HepG2 (cell line): Measurements from ENCODE around the gene ZNF134. TPM values are rescaled to one million over a fixed set of nuclear protein-coding genes. Genes with fewer than 3 reads are reported as not detected.
A peak's percentile ranks its signal among the peaks of the same experiment; 100 is the strongest.

Experiments
- ATAC-seq: fragments of 200-7000 bp; cut with Tn5 transposase; 3 replicates; pipeline ENCODE4 v1.9.1; 2020; ENCODE audit warnings: mild to moderate bottlenecking, moderate library complexity
- BruUV-seq: library from RNA; stranded (reverse); fragments of 400-500 nt; replicated peaks from 2 replicates; lab custom pipeline; 2021; lab: Mats Ljungman, UMichigan
- CTCF ChIA-PET: fragments of 300-600 bp; formaldehyde crosslinking; extraction: SDS; loops from one replicate; lab custom pipeline; 2021; ENCODE audit warnings: low total read pairs, inconsistent platforms, low intra/inter-chr PET ratio; lab: Yijun Ruan, JAX
- POLR2A ChIA-PET: fragments of 350-600 bp; sonication (Branson Sonifier 250); formaldehyde crosslinking; loops from one replicate; lab custom pipeline; 2020; ENCODE audit warnings: antibody characterized with exemption, inconsistent platforms; lab: Yijun Ruan, JAX
- DNase-seq: peaks from one replicate; pipeline ENCODE4 v3.0.0-alpha.2; 2015; ENCODE audit warnings: low spot score
- FAIRE-seq: peaks from 3 replicates; lab custom pipeline; 2011; peaks lifted over from hg19 to GRCh38; lab: Jason Lieb, UNC
- H2AFZ ChIP-seq: one replicate; pipeline ENCODE4 v1.6.1; 2011; ENCODE audit warnings: low read length, inconsistent platforms
- H3K27ac ChIP-seq: fragments of 300-600 bp; 3 replicates; pipeline ENCODE4 v1.8.0; 2011; ENCODE audit warnings: mixed run types, mild to moderate bottlenecking, mixed read lengths, low read length, inconsistent platforms; ENCODE audit not compliant: insufficient read depth; ENCODE audit errors: extremely low read length
- H3K27me3 ChIP-seq, 2 experiments: fragments of 200-600 bp in 1 of 2; 2 replicates in 1 of 2; 3 replicates in 1 of 2; pipeline versions ENCODE4 v1.6.0 to v1.8.0; 2011; ENCODE audit warnings: low read length in 2 of 2, mild to moderate bottlenecking in 2 of 2, moderate library complexity in 2 of 2, inconsistent platforms in 1 of 2; ENCODE audit not compliant: insufficient read depth in 2 of 2, control insufficient read depth in 1 of 2
- H3K36me3 ChIP-seq, 2 experiments: fragments of 200-600 bp in 1 of 2; replicated peaks in 1 of 2; 2 replicates in 1 of 2; 3 replicates in 1 of 2; pipeline versions ENCODE4 v1.5.1 to v1.8.0; 2011; ENCODE audit warnings: low read length in 2 of 2, inconsistent platforms in 1 of 2; ENCODE audit not compliant: insufficient read depth in 2 of 2, control insufficient read depth in 1 of 2
- H3K4me1 ChIP-seq: 2 replicates; pipeline ENCODE4 v1.5.1; 2012; ENCODE audit warnings: low read length, inconsistent platforms; ENCODE audit not compliant: insufficient read depth
- H3K4me2 ChIP-seq: 2 replicates; pipeline ENCODE4 v1.6.0; 2011; ENCODE audit warnings: low read depth, low read length, inconsistent platforms
- H3K4me3 ChIP-seq, 3 experiments: fragments of 200-600 bp in 1 of 3; sonication (generic), shearing (Covaris generic) in 1 of 3; replicated peaks in 1 of 3; 2 replicates each; pipeline ENCODE4 v1.5.1; 2011 to 2016; ENCODE audit warnings: low read length in 3 of 3, inconsistent platforms in 2 of 3, low read depth in 2 of 3, mild to moderate bottlenecking in 2 of 3, control low read depth in 1 of 3, mixed read lengths in 1 of 3; ENCODE audit not compliant: insufficient read depth in 1 of 3
- H3K79me2 ChIP-seq: one replicate; pipeline ENCODE4 v1.6.1; 2011; ENCODE audit warnings: low read length, inconsistent platforms; ENCODE audit not compliant: insufficient read depth
- H3K9ac ChIP-seq: 2 replicates; pipeline ENCODE4 v1.6.0; 2011; ENCODE audit warnings: mild to moderate bottlenecking, low read depth, low read length, inconsistent platforms; ENCODE audit not compliant: insufficient read depth
- H3K9me3 ChIP-seq: 2 replicates; pipeline ENCODE4 v1.5.1; 2012; ENCODE audit warnings: mild to moderate bottlenecking, low read length
- H4K20me1 ChIP-seq: 2 replicates; pipeline ENCODE4 v1.6.0; 2011; ENCODE audit warnings: inconsistent platforms, mild to moderate bottlenecking, low read length, moderate library complexity; ENCODE audit not compliant: insufficient read depth
- GABPB1 ChIP-seq: IDR thresholded peaks from 2 replicates; pipeline ENCODE4 v1.6.1; 2016; ENCODE audit warnings: mild to moderate bottlenecking, missing genetic modification reagents, moderate library complexity, missing compliant biosample characterization
- GATA4 ChIP-seq: sonication (generic); IDR thresholded peaks from 2 replicates; pipeline ENCODE4 v1.6.1; 2016; ENCODE audit warnings: antibody characterized with exemption, low read depth, borderline replicate concordance
- GMEB1 ChIP-seq: sonication (generic); formaldehyde crosslinking; IDR thresholded peaks from 2 replicates; pipeline ENCODE4 v1.5.1; 2020; ENCODE audit warnings: missing genetic modification reagents, mild to moderate bottlenecking, borderline replicate concordance
- HOXA3 ChIP-seq: sonication (generic); formaldehyde crosslinking; IDR thresholded peaks from 2 replicates; pipeline ENCODE4 v1.5.0; 2020; ENCODE audit warnings: missing genetic modification reagents
- KAT8 ChIP-seq: IDR thresholded peaks from 2 replicates; pipeline ENCODE4 v1.6.1; 2016; ENCODE audit warnings: missing genetic modification reagents, missing compliant biosample characterization
- KDM5A ChIP-seq: fragments of 200-600 bp; sonication (generic); IDR thresholded peaks from 2 replicates; pipeline ENCODE4 v1.7.0; 2018; ENCODE audit warnings: antibody characterized with exemption, mild to moderate bottlenecking, low read length, borderline replicate concordance
- KLF13 ChIP-seq: sonication (generic); formaldehyde crosslinking; IDR thresholded peaks from 2 replicates; pipeline ENCODE4 v1.4.0; 2020; ENCODE audit warnings: mild to moderate bottlenecking, missing genetic modification reagents
- NFYB ChIP-seq: sonication (generic); formaldehyde crosslinking; IDR thresholded peaks from 2 replicates; pipeline ENCODE4 v1.4.0; 2020; ENCODE audit warnings: missing genetic modification reagents
- PHF8 ChIP-seq: sonication (generic); formaldehyde crosslinking; IDR thresholded peaks from 2 replicates; pipeline ENCODE4 v1.5.0; 2020; ENCODE audit warnings: missing genetic modification reagents
- SIN3A ChIP-seq: IDR thresholded peaks from 2 replicates; pipeline ENCODE4 v1.6.1; 2011; ENCODE audit warnings: low read depth, mild to moderate bottlenecking, control low read depth, low read length, borderline replicate concordance
- TFDP1 ChIP-seq: IDR thresholded peaks from 2 replicates; pipeline ENCODE4 v1.6.1; 2016; ENCODE audit warnings: missing compliant biosample characterization, missing genetic modification reagents, borderline replicate concordance
- ZFY ChIP-seq: sonication (generic); formaldehyde crosslinking; IDR thresholded peaks from 2 replicates; pipeline ENCODE4 v1.4.0; 2020; ENCODE audit warnings: missing genetic modification reagents
- ZNF143 ChIP-seq: sonication (generic); formaldehyde crosslinking; IDR thresholded peaks from 2 replicates; pipeline ENCODE4 v1.4.0; 2020; ENCODE audit warnings: missing genetic modification reagents
- ZNF501 ChIP-seq: sonication (generic); formaldehyde crosslinking; IDR thresholded peaks from 2 replicates; pipeline ENCODE4 v1.5.1; 2020; ENCODE audit warnings: mild to moderate bottlenecking, moderate library complexity, missing genetic modification reagents
- ZNF556 ChIP-seq: sonication (generic); formaldehyde crosslinking; IDR thresholded peaks from 2 replicates; pipeline ENCODE4 v1.4.0; 2020; ENCODE audit warnings: mild to moderate bottlenecking, missing genetic modification reagents, borderline replicate concordance
- ZXDC ChIP-seq: sonication (generic); formaldehyde crosslinking; IDR thresholded peaks from 2 replicates; pipeline ENCODE4 v1.5.0; 2020; ENCODE audit warnings: mild to moderate bottlenecking, missing genetic modification reagents
- whole genome bisulfite sequencing: methylation state at CpG from one replicate; pipeline ENCODE4 v1.1.6; 2017; ENCODE audit warnings: low lambda C conversion rate; 5-methylcytosine and 5-hydroxymethylcytosine counted together
- in situ Hi-C: cut with HindIII; loops from 2 replicates; pipeline ENCODE4 v1.10.0; 2017; ENCODE audit warnings: low pct_unique_long_range_greater_than_20kb; ENCODE audit not compliant: extremely low pct_ligation_motif_present
- intact Hi-C: fragments of 100-400 bp; cut with micrococcal nuclease; formaldehyde crosslinking; loops from one replicate; pipeline ENCODE4 v1.10.0; 2022; ENCODE audit not compliant: unreplicated experiment
- polyA plus RNA-seq, 8 experiments: library from polyadenylated mRNA; depleted of rRNA in 3 of 8; stranded (reverse) in 7 of 8; unstranded in 1 of 8; fragments of >200 nt; fragmentation: Illumina TruSeq in 4 of 8; extraction: Trizol in 4 of 8; gene quantifications; 2 replicates each; pipeline versions ENCODE4 v1.2.1 to v1.2.3, GENCODE V29; 2011 to 2016; ENCODE audit warnings: low read depth in 4 of 8, missing spikeins in 1 of 8, mixed read lengths in 1 of 8; ENCODE audit not compliant: insufficient read depth in 1 of 8
- total RNA-seq, 5 experiments: library from RNA; depleted of rRNA; stranded (reverse); fragments of >200 nt; fragmentation: Illumina TruSeq; extraction: Trizol; gene quantifications; 2 replicates each; pipeline ENCODE4 v1.2.3, GENCODE V29; 2016; ENCODE audit warnings: low read depth in 1 of 5

Gene ZNF134
- total and polyA plus RNA-seq, 2 of the 13 experiments (the other 11 are each of a cell fraction or from before 2014, with no cell fraction given), result 6.8 to 17.1 TPM

GRCh38 chr19:57583521-57584416, 30.3 kb upstream of the ZNF134 start, which contains the start of gene ZIK1:
Gene ZIK1, plus strand, starts transcription at chr19:57584145. Its CDS starts 212 bp downstream, at chr19:57584357.
- WGBS, result 75% methylated on average over 15 of the region's 76 CpGs
- no peaks in the 10 kb centered on the region for H3K79me2 ChIP-seq
- ChIA-PET CTCF (no interaction called here), POLR2A (no interaction called here)
- FAIRE-seq (peak; percentile 37), ATAC-seq (peak; percentile 90), DNase-seq (peak; percentile 83)
- no peaks in the 10 kb centered on the region for H3K9me3 ChIP-seq
- H4K20me1 ChIP-seq, result no peaks in the 10 kb centered on the region
- H3K27ac ChIP-seq, result no peak within 1 kb of the TSS
- H3K36me3 ChIP-seq, result peaks cover 0 to 1% of the 10 kb centered on the region in 2 experiments; a peak in 1 of 5 replicates
- intact Hi-C loops, result no loop called here
- H3K4me3 ChIP-seq, result peak within 1 kb of the TSS; percentile 61 to 71 (median 65)
- H3K27me3 ChIP-seq, result no peaks in the 10 kb centered on the region; a peak in 1 of 5 replicates
- H2AFZ ChIP-seq, result no peak within 1 kb of the TSS
- peak within 1 kb of the TSS; percentile 58 for H3K9ac ChIP-seq
- H3K4me2 ChIP-seq, result peak within 1 kb of the TSS; percentile 70
- no TSS peak for BruUV-seq
- peaks cover 14% of the 10 kb centered on the region for H3K4me1 ChIP-seq
- in situ Hi-C loops, result no loop called here
- no peak for TF ChIP-seq GATA4
- TF ChIP-seq ZNF143 (CRISPR knock-in tag), result peak; percentile 89
- 0 out of 2 replicates have a peak, but pooled peaks have one; percentile 30 for TF ChIP-seq ZNF556 (CRISPR knock-in tag)
- TF ChIP-seq ZNF501 (CRISPR knock-in tag), result peak; percentile 32; the same call in 1 of the 2 replicates
- no peak for TF ChIP-seq SIN3A
- no peak; the same call in 1 of the 2 replicates for TF ChIP-seq KDM5A
- no peak for TF ChIP-seq KLF13 (CRISPR knock-in tag)
- peak; percentile 54; the same call in 1 of the 2 replicates for TF ChIP-seq GMEB1 (CRISPR knock-in tag)
- no peak for TF ChIP-seq ZXDC
- TF ChIP-seq PHF8 (CRISPR knock-in tag), result peak; percentile 64
- peak; percentile 83 for TF ChIP-seq NFYB
- TF ChIP-seq GABPB1 (CRISPR knock-in tag), result peak; percentile 96
- TF ChIP-seq ZFY (CRISPR knock-in tag), result peak; percentile 62; the same call in 1 of the 2 replicates
- TF ChIP-seq KAT8 (CRISPR knock-in tag), result peak; percentile 54; the same call in 1 of the 2 replicates
- peak; percentile 80; the same call in 1 of the 2 replicates for TF ChIP-seq TFDP1
- TF ChIP-seq HOXA3 (CRISPR knock-in tag), result peak; percentile 63
